K562 (cell line): ENCODE data around the gene FAM50A. TPM values are rescaled to one million over a fixed set of nuclear protein-coding genes. Genes with fewer than 3 reads are reported as not detected.

Source experiments
- AFF4 ChIP-seq: sonication (generic); formaldehyde crosslinking; IDR thresholded peaks from 2 replicates; pipeline ENCODE4 v1.8.0; 2023; ENCODE audit warnings: mild to moderate bottlenecking, missing genetic modification reagents
- ATF7 ChIP-seq: fragments of 450-650 bp; IDR thresholded peaks from 2 replicates; pipeline ENCODE4 v1.7.1; 2014; ENCODE audit warnings: mild to moderate bottlenecking, moderate library complexity
- FOXM1 ChIP-seq, 2 experiments: fragments of 450-650 bp in 1 of 2; sonication (generic) in 1 of 2; formaldehyde crosslinking in 1 of 2; IDR thresholded peaks; 2 replicates each; pipeline versions ENCODE4 v1.6.1 to v1.9.0; 2017 to 2022; ENCODE audit warnings: low read depth in 2 of 2, mild to moderate bottlenecking in 2 of 2, missing genetic modification reagents in 1 of 2, moderate library complexity in 1 of 2
- HMGN3 ChIP-seq: IDR thresholded peaks from 2 replicates; pipeline ENCODE4 v1.6.1; 2011; ENCODE audit warnings: borderline replicate concordance, low read depth, mild to moderate bottlenecking, mixed read lengths, low read length; ENCODE audit not compliant: insufficient read length; ENCODE audit errors: extremely low read depth
- KDM5B ChIP-seq: fragments of 200-600 bp; sonication (generic); IDR thresholded peaks from 2 replicates; pipeline ENCODE4 v1.6.1; 2012; ENCODE audit warnings: low read depth, mild to moderate bottlenecking, moderate library complexity, low read length, control low read depth, inconsistent platforms; ENCODE audit not compliant: insufficient replicate concordance
- MEIS2 ChIP-seq: fragments of 450-650 bp; IDR thresholded peaks from 2 replicates; pipeline ENCODE4 v1.6.1; 2014; ENCODE audit warnings: mild to moderate bottlenecking; ENCODE audit not compliant: partially characterized antibody
- MNT ChIP-seq, 2 experiments: fragments of 450-650 bp; conservative IDR thresholded peaks; 2 replicates each; pipeline ENCODE4 v1.6.1; 2017; ENCODE audit warnings: mild to moderate bottlenecking in 2 of 2, moderate library complexity in 2 of 2
- MYNN ChIP-seq, 2 experiments: sonication (generic); formaldehyde crosslinking in 1 of 2; IDR thresholded peaks; 2 replicates each; pipeline versions ENCODE4 v1.5.0 to v1.6.1; 2016 to 2020; ENCODE audit warnings: antibody characterized with exemption in 1 of 2, missing genetic modification reagents in 1 of 2
- RBBP5 ChIP-seq: fragments of 200-600 bp; sonication (generic); IDR thresholded peaks from 2 replicates; pipeline ENCODE4 v1.6.1; 2012; ENCODE audit warnings: borderline replicate concordance, mild to moderate bottlenecking, low read length, control low read depth, inconsistent platforms; ENCODE audit not compliant: insufficient read depth, poor library complexity, severe bottlenecking
- RBFOX2 ChIP-seq: fragments of 200-400 bp; formaldehyde crosslinking; IDR thresholded peaks from 2 replicates; pipeline ENCODE4 v1.6.1; 2017; ENCODE audit warnings: low read depth, mild to moderate bottlenecking, low read length, moderate library complexity
- SIN3A ChIP-seq, 2 experiments: fragments of 150-350 bp in 1 of 2; IDR thresholded peaks; 2 replicates each; pipeline ENCODE4 v1.6.1; 2011 to 2016; ENCODE audit warnings: borderline replicate concordance in 2 of 2, low read depth in 2 of 2, low read length in 2 of 2, mild to moderate bottlenecking in 2 of 2, moderate library complexity in 2 of 2; ENCODE audit not compliant: control insufficient read depth in 1 of 2
- ZFX ChIP-seq: sonication (generic); formaldehyde crosslinking; IDR thresholded peaks from 2 replicates; pipeline ENCODE4 v1.8.0; 2022; ENCODE audit warnings: mild to moderate bottlenecking, missing genetic modification reagents, moderate library complexity
- ZNF146 ChIP-seq: IDR thresholded peaks from one replicate; pipeline ENCODE4 v1.6.1; 2018; ENCODE audit warnings: missing compliant biosample characterization; ENCODE audit not compliant: unreplicated experiment
- polyA plus RNA-seq, 8 experiments: library from polyadenylated mRNA; depleted of rRNA in 4 of 8; stranded (reverse) in 5 of 8; unstranded in 3 of 8; fragments of >200 nt; fragmentation: Nextera tagmentation in 2 of 8; fragmentation: Illumina TruSeq in 1 of 8; extraction: Ambion mirVana in 2 of 8; extraction: Trizol in 1 of 8; gene quantifications; 2 replicates each; pipeline versions ENCODE4 v1.2.1 to v1.2.3, GENCODE V29; 2011 to 2014; ENCODE audit warnings: inconsistent platforms in 1 of 8, missing spikeins in 1 of 8
- total RNA-seq, 7 experiments: library from RNA; depleted of rRNA in 6 of 7; stranded (reverse); fragments of >200 nt in 6 of 7; fragmentation: Illumina TruSeq in 2 of 7; extraction: Trizol in 2 of 7; gene quantifications; 2 replicates each; pipeline versions ENCODE4 v1.2.1 to v1.2.3, GENCODE V29; 2011 to 2021; ENCODE audit warnings: low replicate concordance in 1 of 7
- TF ChIP-seq, protein P1 (sequence below): fragments of 250-450 bp; sonication (Bioruptor Pico); IDR thresholded peaks from 2 replicates; pipeline ENCODE4 v1.4.0; 2020; ENCODE audit warnings: mild to moderate bottlenecking
- TF ChIP-seq, protein P2 (sequence below), 2 experiments: fragments of 200-800 bp in 1 of 2; sonication (Bioruptor generic) in 1 of 2; sonication (generic) in 1 of 2; formaldehyde crosslinking in 1 of 2; IDR thresholded peaks in 1 of 2; conservative IDR thresholded peaks in 1 of 2; 2 replicates each; pipeline versions ENCODE4 v1.5.0 to v1.6.1; 2016 to 2020; ENCODE audit warnings: missing compliant biosample characterization in 1 of 2, missing genetic modification characterization in 1 of 2, missing genetic modification reagents in 1 of 2

FAM50A gene
- total and polyA plus RNA-seq, 9 of the 15 experiments (the other 6 are each of a cell fraction or from before 2014, with no cell fraction given), result 4.4 to 114 (median 67.3) TPM

- TF ChIP-seq, protein P1, sequence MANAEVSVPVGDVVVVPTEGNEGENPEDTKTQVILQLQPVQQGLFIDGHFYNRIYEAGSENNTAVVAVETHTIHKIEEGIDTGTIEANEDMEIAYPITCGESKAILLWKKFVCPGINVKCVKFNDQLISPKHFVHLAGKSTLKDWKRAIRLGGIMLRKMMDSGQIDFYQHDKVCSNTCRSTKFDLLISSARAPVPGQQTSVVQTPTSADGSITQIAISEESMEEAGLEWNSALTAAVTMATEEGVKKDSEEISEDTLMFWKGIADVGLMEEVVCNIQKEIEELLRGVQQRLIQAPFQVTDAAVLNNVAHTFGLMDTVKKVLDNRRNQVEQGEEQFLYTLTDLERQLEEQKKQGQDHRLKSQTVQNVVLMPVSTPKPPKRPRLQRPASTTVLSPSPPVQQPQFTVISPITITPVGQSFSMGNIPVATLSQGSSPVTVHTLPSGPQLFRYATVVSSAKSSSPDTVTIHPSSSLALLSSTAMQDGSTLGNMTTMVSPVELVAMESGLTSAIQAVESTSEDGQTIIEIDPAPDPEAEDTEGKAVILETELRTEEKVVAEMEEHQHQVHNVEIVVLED (CRISPR knock-in tag), result peak; percentile 71; the same call in 1 of the 2 replicates
- no peak for TF ChIP-seq MYNN (IDR thresholded peaks at IDR 0.05)
- TF ChIP-seq MYNN (CRISPR knock-in tag; IDR thresholded peaks at IDR 0.05), result no peak
- TF ChIP-seq AFF4, result no peak
- 0 out of 4 replicates have a peak, but pooled peaks of 1 of the 2 experiments have one; percentile 16 for TF ChIP-seq MNT (conservative IDR thresholded peaks at IDR 0.05)
- TF ChIP-seq MEIS2, result peak; percentile 16
- TF ChIP-seq ZNF146, result no peak
- peak; percentile 55 for TF ChIP-seq RBBP5
- no peak for TF ChIP-seq FOXM1 (IDR thresholded peaks at IDR 0.05; ENCODE audit: low read depth)
- TF ChIP-seq FOXM1 (CRISPR knock-in tag; IDR thresholded peaks at IDR 0.05; ENCODE audit: low read depth), result no peak
- TF ChIP-seq ATF7, result peak; percentile 28; the same call in 1 of the 2 replicates
- peak; percentile 63 for TF ChIP-seq RBFOX2
- TF ChIP-seq HMGN3, result peak; percentile 21
- TF ChIP-seq ZFX (CRISPR knock-in tag), result peak; percentile 53
- TF ChIP-seq SIN3A (IDR thresholded peaks at IDR 0.05; ENCODE audit: borderline replicate concordance in 2 of 2, control insufficient read depth in 1 of 2, low read depth in 2 of 2, low read length in 2 of 2), result peak in 1 of 2 experiments; percentile 75; a peak in 1 of 4 replicates
- TF ChIP-seq, protein P2, sequence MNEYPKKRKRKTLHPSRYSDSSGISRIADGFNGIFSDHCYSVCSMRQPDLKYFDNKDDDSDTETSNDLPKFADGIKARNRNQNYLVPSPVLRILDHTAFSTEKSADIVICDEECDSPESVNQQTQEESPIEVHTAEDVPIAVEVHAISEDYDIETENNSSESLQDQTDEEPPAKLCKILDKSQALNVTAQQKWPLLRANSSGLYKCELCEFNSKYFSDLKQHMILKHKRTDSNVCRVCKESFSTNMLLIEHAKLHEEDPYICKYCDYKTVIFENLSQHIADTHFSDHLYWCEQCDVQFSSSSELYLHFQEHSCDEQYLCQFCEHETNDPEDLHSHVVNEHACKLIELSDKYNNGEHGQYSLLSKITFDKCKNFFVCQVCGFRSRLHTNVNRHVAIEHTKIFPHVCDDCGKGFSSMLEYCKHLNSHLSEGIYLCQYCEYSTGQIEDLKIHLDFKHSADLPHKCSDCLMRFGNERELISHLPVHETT (CRISPR knock-in tag; conservative IDR thresholded peaks at IDR 0.05 in 1 of 2, IDR thresholded peaks at IDR 0.05 in 1 of 2), result peak in 1 of 2 experiments; percentile 71; a peak in 2 of 4 replicates
- TF ChIP-seq KDM5B, result peak; percentile 33
These were observed at the start of gene FAM50A (continued) for GRCh38 chrX:154443992-154444754.
